B cell (primary cell): ENCODE data around the gene IKZF1. TPM values are rescaled to one million over a fixed set of nuclear protein-coding genes. Genes with fewer than 3 reads are reported as not detected.
A peak's percentile ranks its signal among the peaks of the same experiment; 100 is the strongest.

Experiments used
- ATAC-seq: fragments of 200-7000 bp; cut with Tn5 transposase; one replicate; pipeline ENCODE4 v1.10.0; 2021; ENCODE audit warnings: low read depth, mild to moderate bottlenecking, moderate number of reproducible peaks, moderate library complexity
- CTCF ChIA-PET: fragments of 350-600 bp; sonication (Branson Sonifier 250); formaldehyde crosslinking; loops from one replicate; lab custom pipeline; 2021; ENCODE audit warnings: antibody characterized with exemption, inconsistent platforms; lab: Charles Lee
- POLR2A ChIA-PET: fragments of 350-600 bp; sonication (Branson Sonifier 250); formaldehyde crosslinking; loops from one replicate; lab custom pipeline; 2021; ENCODE audit warnings: antibody characterized with exemption; lab: Charles Lee
- DNase-seq: peaks from one replicate; pipeline ENCODE4 v3.0.0; 2013
- H2AFZ ChIP-seq: 2 replicates; pipeline ENCODE4 v1.6.1; 2012; ENCODE audit warnings: mild to moderate bottlenecking, low read depth, low read length; ENCODE audit not compliant: insufficient read depth, poor library complexity, severe bottlenecking
- H3K27ac ChIP-seq, 2 donors: 1 replicate in 1 of 2; 2 replicates in 1 of 2; pipeline ENCODE4 v1.5.1; 2012 to 2013; ENCODE audit warnings: low read length in 2 of 2, mild to moderate bottlenecking in 2 of 2, moderate library complexity in 1 of 2
- H3K27me3 ChIP-seq, 4 experiments: fragments of 200-600 bp in 1 of 4; sonication (generic) in 1 of 4; replicated peaks in 1 of 4; 1 replicate in 2 of 4; 2 replicates in 2 of 4; pipeline versions ENCODE4 v1.6.1 to v1.7.0; 2013 to 2016; ENCODE audit warnings: low read length in 3 of 4, mild to moderate bottlenecking in 2 of 4, mixed read lengths in 1 of 4, moderate library complexity in 1 of 4; ENCODE audit not compliant: insufficient read depth in 4 of 4, control insufficient read depth in 3 of 4; ENCODE audit errors: control extremely low read depth in 1 of 4
- H3K36me3 ChIP-seq, 2 experiments: replicated peaks in 1 of 2; 1 replicate in 1 of 2; 2 replicates in 1 of 2; pipeline versions ENCODE4 v1.6.1 to v1.7.1; 2013; ENCODE audit warnings: low read length in 1 of 2; ENCODE audit not compliant: insufficient read depth in 2 of 2, control insufficient read depth in 1 of 2; ENCODE audit errors: control extremely low read depth in 1 of 2, extremely low read depth in 1 of 2
- H3K4me1 ChIP-seq, 2 donors: fragments of 200-600 bp in 1 of 2; sonication (generic) in 1 of 2; 1 replicate in 1 of 2; 2 replicates in 1 of 2; pipeline versions ENCODE4 v1.5.1 to v1.6.1; 2013 to 2017; ENCODE audit warnings: low read length in 2 of 2; ENCODE audit not compliant: control insufficient read depth in 2 of 2, insufficient read depth in 2 of 2
- H3K4me2 ChIP-seq: replicated peaks from 2 replicates; pipeline ENCODE3; 2012; ENCODE audit warnings: mild to moderate bottlenecking, low read depth, low read length; ENCODE audit not compliant: poor library complexity, severe bottlenecking
- H3K4me3 ChIP-seq, 5 experiments: fragments of 200-600 bp in 1 of 5; sonication (generic) in 1 of 5; 1 replicate in 3 of 5; 2 replicates in 2 of 5; pipeline versions ENCODE4 v1.5.1 to v1.7.0; 2011 to 2016; ENCODE audit warnings: low read length in 4 of 5, mild to moderate bottlenecking in 4 of 5, low read depth in 2 of 5, control low read depth in 1 of 5, moderate library complexity in 1 of 5; ENCODE audit not compliant: insufficient read depth in 1 of 5; ENCODE audit errors: control extremely low read depth in 1 of 5, extremely low read depth in 1 of 5
- H3K79me2 ChIP-seq: fragments of 200-600 bp; sonication (generic); one replicate; pipeline ENCODE4 v1.6.0; 2016; ENCODE audit warnings: low read length; ENCODE audit not compliant: control insufficient read depth, insufficient read depth
- H3K9ac ChIP-seq: fragments of 200-600 bp; sonication (generic); 2 replicates; pipeline ENCODE4 v1.6.1; 2017; ENCODE audit warnings: mild to moderate bottlenecking, low read length, moderate library complexity
- H3K9me3 ChIP-seq, 3 donors: one replicate each; pipeline versions ENCODE4 v1.6.1 to v1.7.1; 2013; ENCODE audit warnings: low read length in 2 of 3; ENCODE audit not compliant: control insufficient read depth in 2 of 3, insufficient read depth in 1 of 3; ENCODE audit errors: control extremely low read depth in 1 of 3
- H4K20me1 ChIP-seq: 2 replicates; pipeline ENCODE4 v1.6.0; 2012; ENCODE audit warnings: mild to moderate bottlenecking, low read length; ENCODE audit not compliant: insufficient read depth, control insufficient read depth, poor library complexity, severe bottlenecking
- H3K27ac Mint-ChIP-seq: one replicate; pipeline ENCODE4 v1.8.0; 2021; ENCODE audit warnings: mixed read lengths
- H3K27me3 Mint-ChIP-seq: one replicate; pipeline ENCODE4 v1.8.0; 2021; ENCODE audit warnings: mixed read lengths
- H3K4me1 Mint-ChIP-seq: one replicate; pipeline ENCODE4 v1.8.0; 2021; ENCODE audit warnings: mixed read lengths
- H3K4me3 Mint-ChIP-seq: one replicate; pipeline ENCODE4 v1.8.0; 2021; ENCODE audit warnings: mixed read lengths
- H3K9me3 Mint-ChIP-seq: one replicate; pipeline ENCODE4 v1.8.0; 2022; ENCODE audit warnings: mixed read lengths; ENCODE audit not compliant: insufficient read depth
- EZH2 ChIP-seq: IDR thresholded peaks from 2 replicates; pipeline ENCODE4 v1.6.1; 2012; ENCODE audit warnings: borderline replicate concordance, low read depth, mild to moderate bottlenecking, moderate library complexity, low read length; ENCODE audit not compliant: insufficient read depth, poor library complexity, severe bottlenecking
- WGBS: methylation state at CpG from one replicate; pipeline ENCODE4 v1.1.5; 2013; ENCODE audit warnings: missing lambda C conversion rate; ENCODE audit not compliant: insufficient coverage; 5-methylcytosine and 5-hydroxymethylcytosine counted together
- intact Hi-C: fragments of 100-400 bp; cut with micrococcal nuclease; formaldehyde crosslinking; loops from one replicate; pipeline ENCODE4 v1.10.0; 2022
- polyA plus RNA-seq: library from polyadenylated mRNA; depleted of rRNA; stranded (reverse); fragments of >200 nt; gene quantifications from 2 replicates; pipeline ENCODE4 v1.2.3, GENCODE V29; 2012
- total RNA-seq, 2 donors: library from RNA; stranded (reverse); fragments of 120-200 nt in 1 of 2; gene quantifications; 1 replicate in 1 of 2; 2 replicates in 1 of 2; pipeline versions ENCODE4 v1.2.3 to v1.2.4, GENCODE V29; 2013 to 2022
- TF ChIP-seq, protein P1 (sequence below): fragments of 200-600 bp; IDR thresholded peaks from one replicate; pipeline ENCODE4 v1.8.0; 2022; ENCODE audit warnings: antibody characterized with exemption, mild to moderate bottlenecking

The IKZF1 gene
- total and polyA plus RNA-seq, 2 donors (not counting 1 experiment from before 2014, with no cell fraction given), result 199 to 254 TPM

DNA sequence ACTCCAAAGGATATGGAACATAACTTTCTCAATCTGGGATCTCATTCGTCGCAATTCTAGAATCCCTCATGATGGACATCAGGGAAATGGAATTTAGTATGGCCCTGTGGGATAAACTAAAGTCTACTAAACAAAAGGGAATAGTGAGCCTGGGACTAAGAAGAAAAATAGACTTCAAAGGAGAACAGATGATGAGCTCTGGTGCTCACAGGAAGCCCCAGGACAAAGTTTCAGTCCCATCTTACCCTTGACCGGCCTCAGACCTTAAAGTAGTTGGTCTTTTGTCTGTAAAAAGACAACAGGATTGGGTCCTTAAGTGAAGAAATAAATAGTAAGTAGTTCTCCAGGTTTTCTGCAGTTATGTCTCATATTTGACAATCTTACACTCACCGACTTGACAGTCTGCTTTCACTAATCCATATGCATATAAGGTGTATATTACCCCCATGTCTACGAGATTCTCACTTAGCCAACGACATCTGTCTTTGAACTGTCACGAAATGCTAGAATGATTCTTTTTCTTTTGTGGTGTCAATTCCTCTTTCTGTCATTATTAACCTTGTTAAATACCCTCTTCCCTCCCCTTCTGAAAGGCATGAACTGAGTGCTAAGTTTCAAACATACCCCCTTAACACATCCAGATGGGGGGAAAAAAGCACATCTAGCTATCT lies 10.9 kb upstream of the IKZF1 start:
- peaks cover 12% of the 10 kb centered on the region for H3K79me2 ChIP-seq
- peak overlapping the region; percentile 26 for H3K4me2 ChIP-seq
- H3K4me3 ChIP-seq, result no peak overlapping the region
- no peaks in the 10 kb centered on the region for H3K27me3 ChIP-seq
- DNase-seq (peak; percentile 35), ATAC-seq (peak; percentile 21)
- peak overlapping the region; percentile 28 for H3K27ac Mint-ChIP-seq
- CTCF ChIA-PET, result interaction anchor here (0.8 to 1.3 kb wide), 3 partner anchors 21 to 88 kb away, joined by 3 to 4 read pairs (median 3); no protein-coding TSS in a partner anchor
- POLR2A ChIA-PET, result interaction anchor here (0.7 kb wide), 1 partner anchor 21 kb away, joined by 4 read pairs; no protein-coding TSS in a partner anchor
- H2AFZ ChIP-seq, result no peak overlapping the region
- no peak overlapping the region for H3K27ac ChIP-seq
- no peak overlapping the region for H3K9ac ChIP-seq
- H3K4me3 Mint-ChIP-seq, result peak overlapping the region; percentile 37
- no peaks in the 10 kb centered on the region for H3K27me3 Mint-ChIP-seq
- intact Hi-C loops, result no loop called here
- H3K4me1 ChIP-seq, result peaks cover 19 to 24% of the 10 kb centered on the region in 2 donors
- peaks cover 22% of the 10 kb centered on the region for H3K4me1 Mint-ChIP-seq
- no peaks in the 10 kb centered on the region for H3K36me3 ChIP-seq
- no peaks in the 10 kb centered on the region for H4K20me1 ChIP-seq
- WGBS, result 0% methylated on average over 1 of the region's 7 CpGs
- TF ChIP-seq EZH2, result no peak
- TF ChIP-seq, protein P1, sequence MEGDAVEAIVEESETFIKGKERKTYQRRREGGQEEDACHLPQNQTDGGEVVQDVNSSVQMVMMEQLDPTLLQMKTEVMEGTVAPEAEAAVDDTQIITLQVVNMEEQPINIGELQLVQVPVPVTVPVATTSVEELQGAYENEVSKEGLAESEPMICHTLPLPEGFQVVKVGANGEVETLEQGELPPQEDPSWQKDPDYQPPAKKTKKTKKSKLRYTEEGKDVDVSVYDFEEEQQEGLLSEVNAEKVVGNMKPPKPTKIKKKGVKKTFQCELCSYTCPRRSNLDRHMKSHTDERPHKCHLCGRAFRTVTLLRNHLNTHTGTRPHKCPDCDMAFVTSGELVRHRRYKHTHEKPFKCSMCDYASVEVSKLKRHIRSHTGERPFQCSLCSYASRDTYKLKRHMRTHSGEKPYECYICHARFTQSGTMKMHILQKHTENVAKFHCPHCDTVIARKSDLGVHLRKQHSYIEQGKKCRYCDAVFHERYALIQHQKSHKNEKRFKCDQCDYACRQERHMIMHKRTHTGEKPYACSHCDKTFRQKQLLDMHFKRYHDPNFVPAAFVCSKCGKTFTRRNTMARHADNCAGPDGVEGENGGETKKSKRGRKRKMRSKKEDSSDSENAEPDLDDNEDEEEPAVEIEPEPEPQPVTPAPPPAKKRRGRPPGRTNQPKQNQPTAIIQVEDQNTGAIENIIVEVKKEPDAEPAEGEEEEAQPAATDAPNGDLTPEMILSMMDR, result no peak
- no peaks in the 10 kb centered on the region for H3K9me3 Mint-ChIP-seq
- no peaks in the 10 kb centered on the region for H3K9me3 ChIP-seq

DNA sequence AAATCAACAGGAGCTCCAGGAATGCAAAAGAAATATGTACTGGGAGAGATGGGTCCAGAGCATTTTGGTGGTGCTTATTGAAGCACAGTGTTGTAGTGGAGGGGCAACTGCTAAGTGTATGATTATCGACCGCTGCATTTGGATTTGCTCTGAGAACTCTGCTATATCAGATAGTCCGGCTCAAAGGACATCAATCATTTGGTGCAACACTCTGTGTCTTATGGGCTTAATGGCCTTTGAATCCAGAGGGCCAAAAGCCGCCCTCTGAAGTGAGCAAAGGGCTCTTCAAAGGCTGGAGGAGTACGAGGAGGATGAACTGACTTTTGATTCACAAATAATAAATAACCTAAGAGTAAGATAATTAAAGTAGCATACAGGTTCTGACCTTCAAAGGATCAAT lies 9.4 kb upstream of the IKZF1 start:
- no peak overlapping the region for H3K9ac ChIP-seq
- Mint-ChIP-seq H3K9me3 (no peaks in the 10 kb centered on the region), H3K4me1 (peaks cover 25% of the 10 kb centered on the region), H3K27ac (no peak overlapping the region), H3K4me3 (no peak overlapping the region), H3K27me3 (no peaks in the 10 kb centered on the region)
- H3K27ac ChIP-seq, result no peak overlapping the region
- no peak overlapping the region for H3K4me2 ChIP-seq
- H3K4me3 ChIP-seq, result no peak overlapping the region
- peaks cover 12% of the 10 kb centered on the region for H3K79me2 ChIP-seq
- no peak for TF ChIP-seq EZH2
- TF ChIP-seq, protein P1, result no peak
- no peaks in the 10 kb centered on the region for H4K20me1 ChIP-seq
- peaks cover 19 to 24% of the 10 kb centered on the region in 2 donors for H3K4me1 ChIP-seq
- no peak for ATAC-seq
- intact Hi-C loops, result no loop called here
- WGBS, result 97% methylated on average over 3 of the region's 5 CpGs
- no peak for DNase-seq
- no peaks in the 10 kb centered on the region for H3K27me3 ChIP-seq
- H3K9me3 ChIP-seq, result no peaks in the 10 kb centered on the region
- H3K36me3 ChIP-seq, result no peaks in the 10 kb centered on the region
- ChIA-PET POLR2A (interaction anchor here (1.2 kb wide), 1 partner anchor 16 kb away, joined by 4 read pairs; no protein-coding TSS in a partner anchor), CTCF (interaction anchor here (0.8 kb wide), 1 partner anchor 44 kb away, joined by 3 read pairs; no protein-coding TSS in a partner anchor)
- no peak overlapping the region for H2AFZ ChIP-seq
